Esophagus muscularis mucosa (tissue), 3 donors: ENCODE measurements around the gene EXOC1.

ENCODE experiments used
- CTCF ChIP-seq, 3 experiments: fragments of 200-600 bp in 2 of 3; fragments of 450-650 bp in 1 of 3; sonication (generic) in 2 of 3; IDR thresholded peaks; one replicate each; pipeline ENCODE4 v1.5.1; 2017 to 2019; ENCODE audit warnings: antibody characterized with exemption in 3 of 3, mild to moderate bottlenecking in 2 of 3, moderate library complexity in 1 of 3
- EP300 ChIP-seq: sonication (generic); formaldehyde crosslinking; IDR thresholded peaks from one replicate; pipeline ENCODE4 v1.6.1; 2017; ENCODE audit warnings: antibody characterized with exemption

GRCh38 chr4:55912249-55912648, 58.8 kb downstream of the EXOC1 start:
- no peak for TF ChIP-seq CTCF (IDR thresholded peaks at IDR 0.05)
- no peak for TF ChIP-seq EP300
